HG03139 (cell line): ENCODE measurements around the gene PUM1.

Experiments used
- ATAC-seq: cut with Tn5 transposase; IDR thresholded peaks from one replicate; pipeline ENCODE4 v1.9.1; 2021; ENCODE audit not compliant: unreplicated experiment

Gene PUM1

GRCh38 chr1:31032266-31032665, 33.3 kb downstream of the PUM1 start:
- ATAC-seq: no peak

- no peak for ATAC-seq
Measured at GRCh38 chr1:31031330-31032143, 34.0 kb downstream of the PUM1 start.

- ATAC-seq: no peak
Measured at GRCh38 chr1:31029026-31029425, 36.5 kb downstream of the PUM1 start.

GRCh38 chr1:31027693-31028526, 37.6 kb downstream of the PUM1 start:
- ATAC-seq: no peak

- no peak for ATAC-seq
Measured at GRCh38 chr1:31022259-31022658, 43.3 kb downstream of the PUM1 start.

GRCh38 chr1:31020007-31020790, 45.3 kb downstream of the PUM1 start:
- no peak for ATAC-seq

- no peak for ATAC-seq
Measured at GRCh38 chr1:31019401-31019800, 46.1 kb downstream of the PUM1 start.

GRCh38 chr1:31016868-31017267, 48.6 kb downstream of the PUM1 start:
- ATAC-seq: no peak

- peak; percentile 70 for ATAC-seq
Measured at GRCh38 chr1:31013187-31013864, 52.2 kb downstream of the PUM1 start.

GRCh38 chr1:31012210-31012924, 53.1 kb downstream of the PUM1 start:
- no peak for ATAC-seq

GRCh38 chr1:31011719-31012118, 53.8 kb downstream of the PUM1 start:
- no peak for ATAC-seq

- ATAC-seq: no peak
Measured at GRCh38 chr1:31010086-31010989, 55.2 kb downstream of the PUM1 start.

- ATAC-seq: no peak
Measured at GRCh38 chr1:31007462-31007991, 58.0 kb downstream of the PUM1 start.

GRCh38 chr1:31006747-31007146, 58.8 kb downstream of the PUM1 start:
- no peak for ATAC-seq

- no peak for ATAC-seq
Measured at GRCh38 chr1:31005617-31006166, 59.8 kb downstream of the PUM1 start.

GRCh38 chr1:31005198-31005597, 60.3 kb downstream of the PUM1 start:
- no peak for ATAC-seq

GRCh38 chr1:31004231-31004621, 61.3 kb downstream of the PUM1 start:
- no peak for ATAC-seq

- no peak for ATAC-seq
Measured at GRCh38 chr1:31003613-31004230, 61.8 kb downstream of the PUM1 start.
